MG63 (cell line): Measurements from ENCODE around the gene SH3BGRL2. TPM values are rescaled to one million over a fixed set of nuclear protein-coding genes. Genes with fewer than 3 reads are reported as not detected.
"Not testable (repeated sequence)": the region's sequence is repeated elsewhere in the genome, so short reads cannot be mapped to it uniquely, and the experiment has no call there.

ENCODE experiments used
- DNase-seq: peaks from one replicate; pipeline ENCODE4 v3.0.0-alpha.2; 2020
- H3K27me3 ChIP-seq: fragments of 250-450 bp; sonication (Bioruptor Pico); 2 replicates; pipeline ENCODE4 v1.5.1; 2020; ENCODE audit warnings: mild to moderate bottlenecking, moderate library complexity
- H3K36me3 ChIP-seq: fragments of 250-450 bp; sonication (Bioruptor Pico); 2 replicates; pipeline ENCODE4 v1.5.1; 2020; ENCODE audit warnings: mild to moderate bottlenecking, moderate library complexity
- H3K4me3 ChIP-seq: fragments of 250-450 bp; sonication (Bioruptor Pico); 2 replicates; pipeline ENCODE4 v1.5.1; 2020; ENCODE audit warnings: mild to moderate bottlenecking, moderate library complexity
- H3K9me3 ChIP-seq: fragments of 250-450 bp; sonication (Bioruptor Pico); 2 replicates; pipeline ENCODE4 v1.5.1; 2020; ENCODE audit warnings: mild to moderate bottlenecking, moderate library complexity
- total RNA-seq: library from RNA; depleted of rRNA; stranded (reverse); fragments of >200 nt; shearing (Covaris generic); gene quantifications from 2 replicates; pipeline ENCODE4 v1.2.3, GENCODE V29; 2014; ENCODE audit warnings: low replicate concordance

SH3BGRL2 gene
- total RNA-seq, 1 experiment from 2014 or later = 0.16 TPM

- Histone ChIP-seq H3K9me3 (no peaks in the 10 kb centered on the region), H3K27me3 (no peaks in the 10 kb centered on the region), H3K4me3 (no peak overlapping the region), H3K36me3 (no peaks in the 10 kb centered on the region)
- DNase-seq = no peak
Observed at GRCh38 chr6:79610306-79611009, 20.7 kb upstream of the SH3BGRL2 start.

- Histone ChIP-seq H3K27me3 (no peaks in the 10 kb centered on the region), H3K4me3 (no peak overlapping the region), H3K36me3 (no peaks in the 10 kb centered on the region), H3K9me3 (no peaks in the 10 kb centered on the region)
- no peak for DNase-seq
Observed at GRCh38 chr6:79612457-79612856, 18.7 kb upstream of the SH3BGRL2 start.

GRCh38 chr6:79612918-79613317, 18.2 kb upstream of the SH3BGRL2 start:
- no peaks in the 10 kb centered on the region for H3K9me3 ChIP-seq
- no peak for DNase-seq
- H3K27me3 ChIP-seq = no peaks in the 10 kb centered on the region
- no peaks in the 10 kb centered on the region for H3K36me3 ChIP-seq
- no peak overlapping the region for H3K4me3 ChIP-seq

GRCh38 chr6:79613912-79614311, 17.2 kb upstream of the SH3BGRL2 start:
- no peaks in the 10 kb centered on the region for H3K36me3 ChIP-seq
- DNase-seq = no peak
- no peaks in the 10 kb centered on the region for H3K9me3 ChIP-seq
- H3K4me3 ChIP-seq = no peak overlapping the region
- no peaks in the 10 kb centered on the region for H3K27me3 ChIP-seq

GRCh38 chr6:79614326-79615305, 16.5 kb upstream of the SH3BGRL2 start:
- H3K9me3 ChIP-seq = no peaks in the 10 kb centered on the region
- no peak overlapping the region for H3K4me3 ChIP-seq
- H3K36me3 ChIP-seq = no peaks in the 10 kb centered on the region
- no peaks in the 10 kb centered on the region for H3K27me3 ChIP-seq
- DNase-seq = no peak

- Histone ChIP-seq H3K9me3 (no peaks in the 10 kb centered on the region), H3K36me3 (no peaks in the 10 kb centered on the region), H3K4me3 (no peak overlapping the region), H3K27me3 (no peaks in the 10 kb centered on the region)
- no peak for DNase-seq
Observed at GRCh38 chr6:79617518-79617941, 13.6 kb upstream of the SH3BGRL2 start.

- not testable (repeated sequence) for H3K36me3 ChIP-seq, H3K9me3 ChIP-seq, DNase-seq
Observed at GRCh38 chr6:79618425-79618824, 12.7 kb upstream of the SH3BGRL2 start.

GRCh38 chr6:79621579-79621978, 9.6 kb upstream of the SH3BGRL2 start:
- DNase-seq = no peak
- Histone ChIP-seq H3K9me3 (no peaks in the 10 kb centered on the region), H3K36me3 (no peaks in the 10 kb centered on the region), H3K27me3 (no peaks in the 10 kb centered on the region), H3K4me3 (no peak overlapping the region)

More at GRCh38 chr6:79618425-79618824, 12.7 kb upstream of the SH3BGRL2 start:
- not testable (repeated sequence) for H3K4me3 ChIP-seq, H3K27me3 ChIP-seq

GRCh38 chr6:79622364-79622763, 8.8 kb upstream of the SH3BGRL2 start:
- no peaks in the 10 kb centered on the region for H3K36me3 ChIP-seq
- no peaks in the 10 kb centered on the region for H3K27me3 ChIP-seq
- no peaks in the 10 kb centered on the region for H3K9me3 ChIP-seq
- no peak overlapping the region for H3K4me3 ChIP-seq
- no peak for DNase-seq

- Histone ChIP-seq H3K27me3 (no peaks in the 10 kb centered on the region), H3K4me3 (no peak overlapping the region), H3K36me3 (no peaks in the 10 kb centered on the region), H3K9me3 (no peaks in the 10 kb centered on the region)
- DNase-seq = no peak
Observed at GRCh38 chr6:79623106-79623505, 8.0 kb upstream of the SH3BGRL2 start.

GRCh38 chr6:79625746-79626145, 5.4 kb upstream of the SH3BGRL2 start:
- Histone ChIP-seq H3K4me3 (no peak overlapping the region), H3K9me3 (no peaks in the 10 kb centered on the region), H3K36me3 (no peaks in the 10 kb centered on the region), H3K27me3 (peaks cover 5% of the 10 kb centered on the region)
- no peak for DNase-seq

GRCh38 chr6:79626811-79627210, 4.3 kb upstream of the SH3BGRL2 start:
- no peak for DNase-seq
- peaks cover 9% of the 10 kb centered on the region for H3K27me3 ChIP-seq
- no peaks in the 10 kb centered on the region for H3K9me3 ChIP-seq
- H3K4me3 ChIP-seq = no peak overlapping the region
- no peaks in the 10 kb centered on the region for H3K36me3 ChIP-seq

GRCh38 chr6:79627422-79627821, 3.7 kb upstream of the SH3BGRL2 start:
- no peaks in the 10 kb centered on the region for H3K36me3 ChIP-seq

GRCh38 chr6:79628466-79629288, 2.5 kb upstream of the SH3BGRL2 start:
- H3K36me3 ChIP-seq = no peaks in the 10 kb centered on the region
- H3K27me3 ChIP-seq = peaks cover 24% of the 10 kb centered on the region
- DNase-seq = no peak
- H3K4me3 ChIP-seq = no peak overlapping the region
- no peaks in the 10 kb centered on the region for H3K9me3 ChIP-seq

More at GRCh38 chr6:79627422-79627821, 3.7 kb upstream of the SH3BGRL2 start:
- no peak for DNase-seq
- Histone ChIP-seq H3K9me3 (no peaks in the 10 kb centered on the region), H3K27me3 (peaks cover 15% of the 10 kb centered on the region), H3K4me3 (no peak overlapping the region)

- no peak for DNase-seq
- Histone ChIP-seq H3K27me3 (peaks cover 41% of the 10 kb centered on the region), H3K4me3 (peak overlapping the region; percentile 51), H3K9me3 (no peaks in the 10 kb centered on the region), H3K36me3 (no peaks in the 10 kb centered on the region)
Observed at GRCh38 chr6:79630380-79630882, 698 bp upstream of the SH3BGRL2 start.

- Histone ChIP-seq H3K4me3 (peak overlapping the region; percentile 51), H3K27me3 (peaks cover 44% of the 10 kb centered on the region), H3K36me3 (no peaks in the 10 kb centered on the region), H3K9me3 (no peaks in the 10 kb centered on the region)
- DNase-seq = no peak
Observed at GRCh38 chr6:79631693-79632172, 604 bp downstream of the SH3BGRL2 start.
